Esophagus muscularis mucosa (tissue), 4 donors: ENCODE results near the gene NDC1. TPM values are rescaled to one million over a fixed set of nuclear protein-coding genes. Genes with fewer than 3 reads are reported as not detected.

ENCODE experiments used
- DNase-seq: peaks from one replicate; pipeline ENCODE4 v3.0.0-alpha.2; 2017; ENCODE audit errors: extremely low spot score
- H3K27ac ChIP-seq, 4 donors: fragments of 200-600 bp; sonication (generic); replicated peaks in 1 of 4; 1 replicate in 3 of 4; 2 replicates in 1 of 4; pipeline ENCODE4 v1.5.1; 2016 to 2019; ENCODE audit warnings: mild to moderate bottlenecking in 1 of 4
- H3K27me3 ChIP-seq, 4 donors: fragments of 200-600 bp; sonication (generic); one replicate each; pipeline versions ENCODE4 v1.5.1 to v1.6.0; 2016 to 2019
- H3K36me3 ChIP-seq, 4 donors: fragments of 200-600 bp; sonication (generic); one replicate each; pipeline ENCODE4 v1.5.1; 2016 to 2019
- H3K4me1 ChIP-seq, 4 donors: fragments of 200-600 bp; sonication (generic); one replicate each; pipeline ENCODE4 v1.5.1; 2016 to 2019
- H3K4me3 ChIP-seq, 4 donors: fragments of 200-600 bp; sonication (generic); 1 replicate in 2 of 4; 2 replicates in 2 of 4; pipeline ENCODE4 v1.5.1; 2016 to 2019; ENCODE audit warnings: mild to moderate bottlenecking in 4 of 4, moderate library complexity in 1 of 4
- H3K9me3 ChIP-seq, 4 donors: fragments of 200-600 bp; sonication (generic); 1 replicate in 3 of 4; 2 replicates in 1 of 4; pipeline ENCODE4 v1.5.1; 2016 to 2019
- EP300 ChIP-seq: sonication (generic); formaldehyde crosslinking; IDR thresholded peaks from one replicate; pipeline ENCODE4 v1.6.1; 2017; ENCODE audit warnings: antibody characterized with exemption
- POLR2A ChIP-seq: fragments of 450-650 bp; IDR thresholded peaks from one replicate; pipeline ENCODE4 v1.6.1; 2017; ENCODE audit warnings: antibody characterized with exemption, moderate library complexity, mild to moderate bottlenecking, low read depth
- POLR2AphosphoS5 ChIP-seq, 2 donors: sonication (generic); formaldehyde crosslinking; IDR thresholded peaks; one replicate each; pipeline ENCODE4 v1.6.1; 2017; ENCODE audit warnings: antibody characterized with exemption in 2 of 2
- WGBS: methylation state at CpG from one replicate; pipeline ENCODE4 v1.1.5; 2018; 5-methylcytosine and 5-hydroxymethylcytosine counted together
- intact Hi-C: fragments of 100-400 bp; cut with DNase I; formaldehyde crosslinking; loops from one replicate; pipeline ENCODE4 v1.15.1; 2023
- total RNA-seq, 4 donors: library from RNA; depleted of rRNA; stranded (reverse); fragments of >200 nt; gene quantifications; one replicate each; pipeline versions ENCODE4 v1.1.0 to v1.2.1, GENCODE V29; 2016
- TF ChIP-seq, protein P1 (sequence below), 3 experiments: fragments of 200-600 bp in 2 of 3; fragments of 450-650 bp in 1 of 3; sonication (generic) in 2 of 3; IDR thresholded peaks; one replicate each; pipeline ENCODE4 v1.5.1; 2017 to 2019; ENCODE audit warnings: antibody characterized with exemption in 3 of 3, mild to moderate bottlenecking in 2 of 3, moderate library complexity in 1 of 3

The NDC1 gene
- total RNA-seq, 4 donors from 2014 or later = 5.6 to 8.3 (median 8.1) TPM

DNA sequence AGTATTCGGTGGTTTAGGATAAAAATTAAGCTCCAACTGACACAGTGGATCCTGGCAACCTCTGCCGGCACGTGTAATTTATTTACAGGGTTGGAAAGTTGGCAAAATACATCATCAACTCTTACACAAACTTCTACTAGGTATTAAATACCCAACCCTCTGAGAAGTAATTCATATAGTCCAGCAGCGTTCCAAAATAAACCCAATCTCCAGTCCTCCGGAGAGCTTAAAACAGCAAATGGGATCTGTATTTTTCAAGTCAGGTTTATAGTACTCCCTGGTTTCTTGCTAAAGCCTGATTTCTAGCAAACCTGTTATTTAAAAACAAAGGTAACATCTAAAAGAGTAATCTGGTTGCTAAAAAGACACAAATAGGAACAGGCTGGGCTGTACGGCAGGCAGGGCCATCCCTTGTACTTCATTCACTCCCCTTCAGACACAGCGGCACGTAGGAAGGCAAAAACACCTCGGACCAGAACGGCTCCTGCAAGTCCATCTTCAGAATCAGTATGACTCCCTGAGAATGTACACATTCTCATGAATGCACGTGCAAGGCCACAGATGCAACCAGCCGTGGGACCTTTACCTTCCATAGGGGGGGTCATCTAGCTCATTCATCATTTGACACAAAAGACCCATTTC is 107.8 kb downstream of the NDC1 start:
- Histone ChIP-seq H3K27me3 (peaks cover 0 to 9% (median 0%) of the 10 kb centered on the region in 4 donors), H3K27ac (no peak overlapping the region), H3K4me1 (no peaks in the 10 kb centered on the region), H3K36me3 (no peaks in the 10 kb centered on the region), H3K4me3 (no peak overlapping the region), H3K9me3 (no peaks in the 10 kb centered on the region)
- TF ChIP-seq EP300 = no peak
- TF ChIP-seq POLR2A = no peak
- TF ChIP-seq POLR2AphosphoS5 (IDR thresholded peaks at IDR 0.05) = no peak
- TF ChIP-seq, protein P1, sequence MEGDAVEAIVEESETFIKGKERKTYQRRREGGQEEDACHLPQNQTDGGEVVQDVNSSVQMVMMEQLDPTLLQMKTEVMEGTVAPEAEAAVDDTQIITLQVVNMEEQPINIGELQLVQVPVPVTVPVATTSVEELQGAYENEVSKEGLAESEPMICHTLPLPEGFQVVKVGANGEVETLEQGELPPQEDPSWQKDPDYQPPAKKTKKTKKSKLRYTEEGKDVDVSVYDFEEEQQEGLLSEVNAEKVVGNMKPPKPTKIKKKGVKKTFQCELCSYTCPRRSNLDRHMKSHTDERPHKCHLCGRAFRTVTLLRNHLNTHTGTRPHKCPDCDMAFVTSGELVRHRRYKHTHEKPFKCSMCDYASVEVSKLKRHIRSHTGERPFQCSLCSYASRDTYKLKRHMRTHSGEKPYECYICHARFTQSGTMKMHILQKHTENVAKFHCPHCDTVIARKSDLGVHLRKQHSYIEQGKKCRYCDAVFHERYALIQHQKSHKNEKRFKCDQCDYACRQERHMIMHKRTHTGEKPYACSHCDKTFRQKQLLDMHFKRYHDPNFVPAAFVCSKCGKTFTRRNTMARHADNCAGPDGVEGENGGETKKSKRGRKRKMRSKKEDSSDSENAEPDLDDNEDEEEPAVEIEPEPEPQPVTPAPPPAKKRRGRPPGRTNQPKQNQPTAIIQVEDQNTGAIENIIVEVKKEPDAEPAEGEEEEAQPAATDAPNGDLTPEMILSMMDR (IDR thresholded peaks at IDR 0.05) = no peak
- DNase-seq = no peak
- intact Hi-C loops = no loop called here
- WGBS = 82% methylated on average over 12 of the region's 12 CpGs

DNA sequence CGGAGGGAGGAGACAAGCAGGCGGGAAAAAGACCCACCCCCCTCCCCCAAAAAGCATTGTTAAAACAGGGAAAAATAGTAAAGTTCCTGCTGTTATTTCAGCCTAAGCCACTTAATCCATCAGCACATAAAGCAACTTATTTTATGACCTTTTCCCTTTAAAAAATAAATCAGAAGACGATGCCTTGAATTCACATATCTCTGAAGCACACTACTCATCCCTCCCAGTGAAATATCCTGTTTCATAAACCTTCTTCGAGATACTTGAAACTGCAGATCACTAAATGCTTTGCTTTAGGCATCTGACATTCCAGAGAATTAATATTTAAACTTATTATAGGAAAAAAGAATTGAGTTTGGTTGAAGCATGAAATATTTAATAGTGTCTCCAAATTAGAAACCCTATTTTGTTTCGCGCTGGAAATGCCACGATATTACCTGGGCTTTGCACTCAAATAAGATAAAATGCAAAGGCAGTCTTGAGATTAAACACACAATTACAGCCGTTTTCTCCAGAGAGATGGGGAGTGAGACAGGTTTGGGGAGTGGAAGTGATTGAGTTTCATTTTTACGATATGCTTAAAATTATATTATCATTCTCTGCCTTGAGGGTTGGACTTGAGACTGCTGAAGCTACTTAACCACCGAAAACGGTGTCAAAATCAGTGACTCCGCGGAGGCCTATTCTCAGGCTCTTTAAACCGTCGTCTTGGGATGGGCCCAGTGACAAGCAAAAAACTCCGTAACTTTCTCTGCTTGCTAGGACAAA is 108.5 kb downstream of the NDC1 start:
- TF ChIP-seq POLR2A (no peak), EP300 (no peak), POLR2AphosphoS5 (IDR thresholded peaks at IDR 0.05) (no peak)
- TF ChIP-seq, protein P1 (IDR thresholded peaks at IDR 0.05) = no peak
- intact Hi-C loops = no loop called here
- WGBS = 87% methylated on average over 16 of the region's 16 CpGs
- DNase-seq = no peak
- Histone ChIP-seq H3K27ac (no peak overlapping the region), H3K27me3 (peaks cover 0 to 9% (median 0%) of the 10 kb centered on the region in 4 donors), H3K36me3 (no peaks in the 10 kb centered on the region), H3K9me3 (no peaks in the 10 kb centered on the region), H3K4me1 (no peaks in the 10 kb centered on the region), H3K4me3 (no peak overlapping the region)

DNA sequence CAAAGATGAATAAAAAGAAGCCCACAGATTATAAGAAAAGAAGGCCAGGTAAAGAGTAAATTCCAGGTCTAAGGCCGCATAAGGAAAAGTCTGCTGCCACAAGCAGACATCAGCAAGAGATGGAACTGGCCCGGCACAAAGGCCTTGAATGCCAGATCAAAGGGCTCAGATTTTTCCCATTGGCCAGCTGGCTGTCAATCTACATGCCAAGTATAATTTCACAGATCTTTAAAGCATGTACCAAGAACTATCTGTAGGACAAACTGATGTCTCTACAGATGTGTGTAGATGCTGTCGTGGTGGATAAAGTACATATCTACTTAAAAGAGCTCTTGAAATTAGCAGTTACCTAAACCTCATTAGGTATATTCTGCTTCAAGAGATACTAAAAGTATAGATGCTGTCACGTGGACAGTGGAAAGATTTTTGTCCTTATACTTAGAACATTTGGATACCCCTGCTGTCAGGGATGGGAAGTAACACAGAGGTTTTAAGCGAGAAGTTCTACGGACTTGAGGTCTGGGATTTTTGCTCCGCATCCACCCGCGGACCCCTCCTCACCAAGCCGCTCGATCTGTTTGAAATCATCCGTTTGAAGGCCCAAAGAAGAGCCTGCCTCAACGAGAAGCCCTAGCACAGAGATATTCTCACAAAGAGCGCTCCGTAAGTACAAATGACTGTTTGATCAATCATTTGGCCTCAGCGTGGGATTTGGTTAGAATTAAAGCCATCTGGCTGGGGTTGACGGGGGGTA is 109.2 kb downstream of the NDC1 start:
- H3K4me3 ChIP-seq = no peak overlapping the region
- no peak overlapping the region for H3K27ac ChIP-seq
- intact Hi-C loops = no loop called here
- H3K4me1 ChIP-seq = no peaks in the 10 kb centered on the region
- DNase-seq = no peak
- TF ChIP-seq EP300 = no peak
- no peak for TF ChIP-seq POLR2AphosphoS5 (IDR thresholded peaks at IDR 0.05)
- TF ChIP-seq, protein P1 (IDR thresholded peaks at IDR 0.05) = no peak
- no peak for TF ChIP-seq POLR2A
- no peaks in the 10 kb centered on the region for H3K9me3 ChIP-seq
- WGBS = 67% methylated on average over 17 of the region's 17 CpGs
- peaks cover 0 to 9% (median 0%) of the 10 kb centered on the region in 4 donors for H3K27me3 ChIP-seq
- H3K36me3 ChIP-seq = no peaks in the 10 kb centered on the region

DNA sequence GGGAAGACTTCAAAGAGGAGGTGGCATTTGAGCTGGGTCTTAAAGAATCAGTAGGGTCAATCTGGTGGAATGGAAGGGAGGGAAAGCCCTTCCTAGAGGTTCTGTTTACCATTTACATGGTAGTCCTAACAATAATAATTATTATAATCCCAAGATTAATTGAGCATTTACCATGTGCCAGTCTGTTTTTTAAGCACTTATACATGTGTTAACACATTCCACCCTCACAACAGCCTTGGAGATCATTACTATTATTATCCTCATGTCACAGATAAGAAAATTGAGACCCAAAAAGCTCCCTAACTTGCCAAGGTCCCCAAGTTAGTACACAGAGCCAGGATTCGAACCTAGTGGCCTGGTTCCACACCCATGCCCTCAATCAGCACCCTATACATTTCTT is 109.9 kb downstream of the NDC1 start:
- Histone ChIP-seq H3K9me3 (no peaks in the 10 kb centered on the region), H3K4me1 (no peaks in the 10 kb centered on the region), H3K4me3 (no peak overlapping the region), H3K27me3 (peaks cover 0 to 9% (median 0%) of the 10 kb centered on the region in 4 donors), H3K27ac (no peak overlapping the region), H3K36me3 (no peaks in the 10 kb centered on the region)
- DNase-seq = no peak
- 84% methylated on average over 1 of the region's 1 CpG for WGBS
- intact Hi-C loops = no loop called here
- TF ChIP-seq, protein P1 (IDR thresholded peaks at IDR 0.05) = no peak
- no peak for TF ChIP-seq EP300
- no peak for TF ChIP-seq POLR2AphosphoS5 (IDR thresholded peaks at IDR 0.05)
- TF ChIP-seq POLR2A = no peak
